Breast epithelium (tissue), 4 donors: Measurements from ENCODE around the gene ANKRD2. TPM values are rescaled to one million over a fixed set of nuclear protein-coding genes. Genes with fewer than 3 reads are reported as not detected.

Source experiments
- DNase-seq, 2 donors: peaks; one replicate each; pipeline ENCODE4 v3.0.0-alpha.2; 2019; ENCODE audit warnings: low spot score in 2 of 2
- H3K27ac ChIP-seq, 2 donors: fragments of 200-600 bp; sonication (generic) in 1 of 2; one replicate each; pipeline ENCODE4 v1.5.1; 2016 to 2019; ENCODE audit warnings: mild to moderate bottlenecking in 1 of 2
- H3K27me3 ChIP-seq, 2 donors: fragments of 200-600 bp; sonication (generic) in 1 of 2; one replicate each; pipeline versions ENCODE4 v1.5.1 to v1.6.0; 2017 to 2019; ENCODE audit warnings: control low read depth in 1 of 2, mild to moderate bottlenecking in 1 of 2
- H3K36me3 ChIP-seq: fragments of 200-600 bp; one replicate; pipeline ENCODE4 v1.5.1; 2019
- H3K4me1 ChIP-seq, 2 donors: fragments of 200-600 bp; sonication (generic); one replicate each; pipeline ENCODE4 v1.5.1; 2016 to 2019; ENCODE audit warnings: control low read depth in 1 of 2
- H3K4me3 ChIP-seq, 3 donors: fragments of 200-600 bp; sonication (generic); 1 replicate in 2 of 3; 2 replicates in 1 of 3; pipeline ENCODE4 v1.5.1; 2016 to 2019; ENCODE audit warnings: mild to moderate bottlenecking in 3 of 3, moderate library complexity in 2 of 3
- H3K9me3 ChIP-seq, 2 donors: fragments of 200-600 bp; sonication (generic) in 1 of 2; one replicate each; pipeline ENCODE4 v1.5.1; 2016 to 2019; ENCODE audit warnings: control low read depth in 1 of 2
- CTCF ChIP-seq, 3 donors: fragments of 450-650 bp; IDR thresholded peaks; one replicate each; pipeline ENCODE4 v1.5.1; 2016 to 2017; ENCODE audit warnings: antibody characterized with exemption in 3 of 3, mild to moderate bottlenecking in 3 of 3, moderate library complexity in 3 of 3
- POLR2A ChIP-seq: fragments of 450-650 bp; IDR thresholded peaks from one replicate; pipeline ENCODE4 v1.6.1; 2016; ENCODE audit warnings: antibody characterized with exemption, mild to moderate bottlenecking, moderate library complexity
- POLR2AphosphoS5 ChIP-seq, 3 donors: sonication (generic); formaldehyde crosslinking; IDR thresholded peaks; one replicate each; pipeline ENCODE4 v1.6.1; 2017; ENCODE audit warnings: antibody characterized with exemption in 3 of 3
- intact Hi-C: fragments of 100-400 bp; cut with DNase I; formaldehyde crosslinking; loops from one replicate; pipeline ENCODE4 v1.15.1; 2023; ENCODE audit warnings: low total_unique reads
- total RNA-seq, 3 donors: library from RNA; depleted of rRNA; stranded (reverse); fragments of >200 nt; gene quantifications; one replicate each; pipeline ENCODE4 v1.1.0, GENCODE V29; 2016

ANKRD2 gene
- total RNA-seq, 3 donors from 2014 or later: not detected

- intact Hi-C loops: no loop called here
- Histone ChIP-seq H3K36me3 (no peaks in the 10 kb centered on the region), H3K4me3 (no peak overlapping the region), H3K27ac (no peak overlapping the region), H3K27me3 (no peaks in the 10 kb centered on the region), H3K9me3 (no peaks in the 10 kb centered on the region), H3K4me1 (no peaks in the 10 kb centered on the region)
- TF ChIP-seq CTCF (IDR thresholded peaks at IDR 0.05): no peak
- no peak for TF ChIP-seq POLR2A
- TF ChIP-seq POLR2AphosphoS5 (IDR thresholded peaks at IDR 0.05): no peak
- DNase-seq: no peak
These were observed 45.7 kb downstream of the ANKRD2 start for GRCh38 chr10:97618285-97618684.

- intact Hi-C loops: no loop called here
- Histone ChIP-seq H3K4me1 (no peaks in the 10 kb centered on the region), H3K4me3 (no peak overlapping the region), H3K27ac (no peak overlapping the region), H3K36me3 (no peaks in the 10 kb centered on the region), H3K27me3 (no peaks in the 10 kb centered on the region), H3K9me3 (no peaks in the 10 kb centered on the region)
- TF ChIP-seq POLR2AphosphoS5 (IDR thresholded peaks at IDR 0.05) (no peak), POLR2A (no peak), CTCF (IDR thresholded peaks at IDR 0.05) (no peak)
- no peak for DNase-seq
These were observed 46.2 kb downstream of the ANKRD2 start for GRCh38 chr10:97618733-97619132.

GRCh38 chr10:97623277-97623676 is 50.7 kb downstream of the ANKRD2 start:
- DNase-seq: no peak
- TF ChIP-seq CTCF (IDR thresholded peaks at IDR 0.05) (no peak), POLR2A (no peak), POLR2AphosphoS5 (IDR thresholded peaks at IDR 0.05) (no peak)
- Histone ChIP-seq H3K9me3 (no peaks in the 10 kb centered on the region), H3K27me3 (no peaks in the 10 kb centered on the region), H3K36me3 (no peaks in the 10 kb centered on the region), H3K27ac (no peak overlapping the region), H3K4me1 (no peaks in the 10 kb centered on the region), H3K4me3 (no peak overlapping the region)
- intact Hi-C loops: no loop called here

- Histone ChIP-seq H3K27me3 (no peaks in the 10 kb centered on the region), H3K36me3 (no peaks in the 10 kb centered on the region), H3K9me3 (no peaks in the 10 kb centered on the region), H3K4me3 (no peak overlapping the region), H3K4me1 (no peaks in the 10 kb centered on the region), H3K27ac (no peak overlapping the region)
- TF ChIP-seq CTCF (IDR thresholded peaks at IDR 0.05) (no peak), POLR2A (no peak), POLR2AphosphoS5 (IDR thresholded peaks at IDR 0.05) (no peak)
- no peak for DNase-seq
- intact Hi-C loops: no loop called here
These were observed 55.2 kb downstream of the ANKRD2 start for GRCh38 chr10:97627731-97628130.

- Histone ChIP-seq H3K36me3 (no peaks in the 10 kb centered on the region), H3K27ac (no peak overlapping the region), H3K4me1 (no peaks in the 10 kb centered on the region), H3K4me3 (no peak overlapping the region), H3K27me3 (no peaks in the 10 kb centered on the region), H3K9me3 (no peaks in the 10 kb centered on the region)
- no peak for TF ChIP-seq POLR2AphosphoS5 (IDR thresholded peaks at IDR 0.05)
- TF ChIP-seq POLR2A: no peak
- TF ChIP-seq CTCF (IDR thresholded peaks at IDR 0.05): no peak
- no peak for DNase-seq
- intact Hi-C loops: no loop called here
These were observed 55.6 kb downstream of the ANKRD2 start for GRCh38 chr10:97628228-97628627.
